AG20443 (cell line): ENCODE data around the gene IER2.

ENCODE experiments used
- DNase-seq: peaks from one replicate; pipeline ENCODE4 v3.0.0; 2012; ENCODE audit warnings: low spot score, mixed read lengths

The IER2 gene

GRCh38 chr19:13150187-13150930, at the start of gene IER2, which contains the start of gene STX10:
IER2 (plus strand) TSS chr19:13150411; CDS start chr19:13153187, 2,776 bp downstream.
STX10 (minus strand) TSS chr19:13150375; CDS start chr19:13150173, 202 bp downstream.
- peak; percentile 92 for DNase-seq

GRCh38 chr19:13100841-13101589, 49.2 kb upstream of the IER2 start:
- DNase-seq: no peak

GRCh38 chr19:13101590-13102415, 48.4 kb upstream of the IER2 start:
- no peak for DNase-seq

- no peak for DNase-seq
These were observed 47.9 kb upstream of the IER2 start for GRCh38 chr19:13102416-13102665.

GRCh38 chr19:13102666-13103580, 47.3 kb upstream of the IER2 start, which contains the start of gene LYL1:
LYL1 (minus strand) TSS chr19:13102858; CDS start chr19:13101171, 1,687 bp downstream.
- DNase-seq: peak; percentile 73

GRCh38 chr19:13103581-13104359, 46.4 kb upstream of the IER2 start:
- DNase-seq: no peak

GRCh38 chr19:13104360-13104847, 45.8 kb upstream of the IER2 start:
- DNase-seq: peak; percentile 69

- DNase-seq: no peak
These were observed 45.1 kb upstream of the IER2 start for GRCh38 chr19:13104848-13105711.

GRCh38 chr19:13109361-13110098, 40.7 kb upstream of the IER2 start:
- no peak for DNase-seq

- DNase-seq: no peak
These were observed 40.1 kb upstream of the IER2 start for GRCh38 chr19:13110099-13110610.

GRCh38 chr19:13112555-13112954, 37.7 kb upstream of the IER2 start:
- no peak for DNase-seq

GRCh38 chr19:13115936-13116281, 34.3 kb upstream of the IER2 start:
- DNase-seq: no peak

GRCh38 chr19:13116282-13117175, 33.7 kb upstream of the IER2 start, which contains the start of gene TRMT1:
TRMT1 (minus strand) TSS chr19:13116740; CDS start chr19:13116399, 341 bp downstream.
- peak; percentile 94 for DNase-seq

GRCh38 chr19:13117176-13117771, 32.9 kb upstream of the IER2 start:
- DNase-seq: no peak

GRCh38 chr19:13117772-13118423, 32.3 kb upstream of the IER2 start, which contains the start of gene NACC1:
NACC1 (plus strand) TSS chr19:13118264; CDS start chr19:13135208, 16,944 bp downstream.
- DNase-seq: peak; percentile 99

GRCh38 chr19:13118424-13119193, 31.6 kb upstream of the IER2 start:
- DNase-seq: peak; percentile 56
